Testis (tissue), 2 donors: ENCODE data around the gene RNASEH2B.

Source experiments
- POLR2A ChIP-seq: fragments of 450-650 bp; IDR thresholded peaks from one replicate; pipeline ENCODE4 v1.6.1; 2017; ENCODE audit warnings: antibody characterized with exemption, mild to moderate bottlenecking, moderate library complexity
- TF ChIP-seq, protein P1 (sequence below), 3 experiments: fragments of 450-650 bp in 2 of 3; fragments of 200-600 bp in 1 of 3; sonication (generic) in 1 of 3; IDR thresholded peaks; one replicate each; pipeline ENCODE4 v1.5.1; 2016 to 2019; ENCODE audit warnings: antibody characterized with exemption in 3 of 3, mild to moderate bottlenecking in 2 of 3, moderate library complexity in 1 of 3

DNA sequence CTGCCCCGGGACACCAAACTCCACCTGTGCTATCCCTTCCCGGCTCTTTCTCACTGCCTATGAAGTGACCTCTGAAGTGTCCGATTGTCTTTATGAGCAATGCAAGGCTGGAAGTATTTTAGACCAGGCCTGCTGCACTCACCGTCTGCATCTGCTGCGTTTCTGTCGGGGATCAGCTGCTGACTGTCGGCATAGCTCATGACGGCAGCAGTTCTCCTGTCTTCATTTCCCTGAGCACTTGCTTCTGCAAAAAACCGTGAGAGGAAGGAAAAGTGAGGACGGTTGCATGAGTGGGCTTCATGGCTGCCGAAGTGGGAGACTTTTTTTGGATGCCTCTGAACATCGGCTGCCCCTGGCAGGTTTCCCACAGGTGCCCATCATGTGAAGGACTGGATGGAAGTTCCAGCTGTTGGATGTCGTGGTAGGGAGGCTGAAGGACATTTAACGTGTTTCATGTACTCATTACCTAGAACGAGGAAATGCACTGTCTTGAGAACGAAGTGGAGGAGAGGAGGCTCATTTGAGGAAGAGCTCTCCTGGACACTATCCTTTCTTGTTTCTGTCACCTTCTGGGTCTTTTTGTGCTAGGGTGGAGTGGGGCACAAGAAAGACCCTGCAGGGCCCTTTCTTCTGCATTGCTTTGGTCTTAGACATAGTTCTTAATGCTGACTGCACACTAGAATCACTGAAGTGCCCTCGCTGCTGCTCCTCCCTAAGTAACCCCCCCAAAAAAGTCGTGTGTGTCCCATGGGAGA, 94.7 kb downstream of the RNASEH2B start:
- TF ChIP-seq, protein P1, sequence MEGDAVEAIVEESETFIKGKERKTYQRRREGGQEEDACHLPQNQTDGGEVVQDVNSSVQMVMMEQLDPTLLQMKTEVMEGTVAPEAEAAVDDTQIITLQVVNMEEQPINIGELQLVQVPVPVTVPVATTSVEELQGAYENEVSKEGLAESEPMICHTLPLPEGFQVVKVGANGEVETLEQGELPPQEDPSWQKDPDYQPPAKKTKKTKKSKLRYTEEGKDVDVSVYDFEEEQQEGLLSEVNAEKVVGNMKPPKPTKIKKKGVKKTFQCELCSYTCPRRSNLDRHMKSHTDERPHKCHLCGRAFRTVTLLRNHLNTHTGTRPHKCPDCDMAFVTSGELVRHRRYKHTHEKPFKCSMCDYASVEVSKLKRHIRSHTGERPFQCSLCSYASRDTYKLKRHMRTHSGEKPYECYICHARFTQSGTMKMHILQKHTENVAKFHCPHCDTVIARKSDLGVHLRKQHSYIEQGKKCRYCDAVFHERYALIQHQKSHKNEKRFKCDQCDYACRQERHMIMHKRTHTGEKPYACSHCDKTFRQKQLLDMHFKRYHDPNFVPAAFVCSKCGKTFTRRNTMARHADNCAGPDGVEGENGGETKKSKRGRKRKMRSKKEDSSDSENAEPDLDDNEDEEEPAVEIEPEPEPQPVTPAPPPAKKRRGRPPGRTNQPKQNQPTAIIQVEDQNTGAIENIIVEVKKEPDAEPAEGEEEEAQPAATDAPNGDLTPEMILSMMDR (IDR thresholded peaks at IDR 0.05): no peak
- no peak for TF ChIP-seq POLR2A
